ENCODE results near the gene MAU2.
"Not testable (repeated sequence)": the region's sequence is repeated elsewhere in the genome, so short reads cannot be mapped to it uniquely, and the experiment has no call there.

Gene MAU2

DNA sequence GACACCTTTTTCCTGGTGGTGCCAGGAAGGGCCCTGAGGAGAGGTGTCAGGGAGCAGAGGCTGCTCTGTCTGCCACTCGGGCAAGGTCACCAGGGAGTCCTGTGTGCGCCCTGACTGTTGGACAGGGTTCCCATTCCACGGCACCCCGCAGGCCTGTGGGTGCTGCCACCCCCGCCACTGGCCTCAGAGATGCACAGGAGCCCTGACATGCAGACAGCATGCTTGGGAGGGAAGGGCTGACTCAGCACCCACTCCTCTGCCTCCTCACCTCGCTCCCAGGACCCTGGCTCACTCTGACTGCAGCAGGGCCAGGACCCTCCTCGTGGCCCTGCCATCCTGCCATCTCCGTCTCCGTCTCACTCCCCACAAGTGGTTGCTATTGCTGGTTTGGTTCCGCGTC is 25.3 kb downstream of the MAU2 start:
- no peak for DNase-seq (ENCODE audit: low read depth, low spot score)

DNA sequence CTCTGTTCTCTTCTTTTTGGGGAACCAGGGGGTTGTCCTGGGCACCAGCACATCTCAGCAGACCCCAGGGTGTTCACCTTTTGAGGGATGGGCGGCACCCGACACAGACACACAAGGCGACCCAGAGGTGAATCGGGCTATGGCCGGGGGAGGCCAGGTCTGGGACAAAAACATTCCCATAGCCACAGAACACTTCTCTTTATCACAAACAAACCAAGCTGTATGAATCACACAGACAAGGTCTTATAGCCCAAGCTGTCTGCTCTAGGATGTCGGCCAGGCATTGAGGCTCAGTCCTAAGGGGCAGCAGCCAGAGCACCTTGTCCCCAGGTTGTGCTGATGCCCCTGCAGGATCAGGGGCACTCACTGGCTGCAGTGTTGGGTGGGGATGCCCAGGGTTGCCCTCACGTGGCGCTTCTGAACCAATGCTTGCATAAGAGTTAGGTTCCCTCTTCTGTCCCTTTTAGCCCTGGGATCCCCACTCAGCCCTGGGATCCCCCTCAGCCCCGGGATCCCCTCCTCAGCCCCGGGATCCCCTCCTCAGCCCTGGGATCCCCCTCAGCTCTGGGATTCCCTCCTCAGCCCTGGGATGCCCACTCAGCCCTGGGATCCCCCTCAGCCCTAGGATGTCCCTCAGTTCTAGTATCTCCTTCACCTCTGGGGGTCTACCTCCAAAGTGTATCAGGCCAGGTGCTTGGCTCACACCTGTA is 26.9 kb downstream of the MAU2 start:
- DNase-seq (ENCODE audit: low read depth, low spot score) = no peak

DNA sequence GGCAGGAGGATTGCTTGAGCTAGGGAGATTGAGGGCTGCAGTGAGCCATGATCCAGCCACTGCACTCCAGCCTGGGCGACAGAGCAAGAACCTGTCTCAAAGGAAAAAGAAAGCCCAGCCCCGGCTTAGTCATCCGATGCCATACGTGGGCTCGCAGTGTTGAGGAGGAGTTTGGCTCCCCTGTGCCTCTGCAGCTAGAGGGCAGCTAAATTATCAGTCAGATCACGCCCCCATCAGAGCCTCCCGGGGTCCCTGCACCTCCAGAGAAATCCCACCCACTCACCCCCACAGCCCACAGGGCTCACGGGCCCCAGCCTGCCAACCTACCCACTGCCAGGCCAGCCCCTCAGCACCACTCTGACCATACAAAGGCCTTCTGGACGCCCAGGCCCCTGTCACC is 27.6 kb downstream of the MAU2 start:
- DNase-seq (ENCODE audit: low read depth, low spot score) = no peak

DNA sequence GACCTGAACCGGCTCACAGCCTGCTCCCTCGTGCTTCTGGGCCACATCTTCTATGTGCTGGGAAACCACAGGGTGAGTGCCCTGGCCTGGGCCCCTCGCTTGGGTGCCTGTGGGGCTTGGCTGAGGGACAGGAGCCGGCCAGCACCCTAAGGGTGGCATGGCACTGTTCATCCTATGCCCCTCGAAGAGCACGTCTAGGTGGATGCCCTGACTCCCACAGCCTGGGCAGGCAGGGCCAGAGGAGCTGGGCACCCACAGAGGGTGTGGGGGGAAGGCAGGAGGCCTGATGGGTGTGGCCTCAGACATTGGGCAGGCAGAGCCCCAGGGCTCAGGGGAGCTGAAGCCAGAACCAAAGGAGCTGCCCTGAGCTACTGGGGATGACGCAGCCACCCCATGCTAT is 28.7 kb downstream of the MAU2 start:
- DNase-seq (ENCODE audit: low read depth, low spot score) = no peak

DNA sequence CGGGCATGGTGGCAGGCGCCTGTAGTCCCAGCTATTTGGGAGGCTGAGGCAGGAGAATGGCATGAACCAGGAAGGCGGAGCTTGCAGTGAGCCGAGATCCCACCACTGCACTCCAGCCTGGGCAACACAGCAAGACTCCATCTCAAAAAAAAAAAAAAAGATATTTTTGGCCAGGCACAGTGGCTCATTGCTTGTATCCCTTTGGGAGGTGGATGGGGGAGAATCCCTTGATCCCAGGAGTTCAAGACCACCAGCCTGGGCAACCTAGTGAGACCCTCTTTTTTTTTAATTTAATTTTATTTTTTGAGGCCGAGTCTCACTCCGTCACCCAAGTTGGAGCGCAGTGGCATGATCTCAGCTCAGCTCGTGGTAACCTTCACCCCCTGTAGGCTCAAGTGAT is 30.1 kb downstream of the MAU2 start:
- not testable (repeated sequence) for DNase-seq (ENCODE audit: low read depth, low spot score)

DNA sequence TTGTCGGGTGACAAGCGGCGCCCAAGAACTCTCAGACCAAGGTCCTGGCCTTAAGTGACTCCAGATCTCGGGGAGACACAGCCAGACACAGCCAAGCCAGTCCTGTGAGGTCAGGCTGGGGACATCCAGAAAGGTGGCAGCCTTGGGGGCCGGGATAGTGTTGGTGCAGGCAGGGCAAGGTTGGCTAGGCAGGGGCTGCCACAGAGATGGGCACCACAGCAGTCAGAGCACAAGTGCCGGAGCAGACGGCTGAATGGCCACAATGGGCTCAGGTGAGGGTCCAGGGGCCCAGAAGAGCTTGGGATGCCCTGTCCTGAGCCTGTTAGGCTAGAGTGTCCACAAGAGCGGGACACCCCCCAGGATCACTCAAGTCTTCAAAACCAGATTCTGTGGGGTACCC is 32.2 kb downstream of the MAU2 start:
- no peak for DNase-seq (ENCODE audit: low read depth, low spot score)

DNA sequence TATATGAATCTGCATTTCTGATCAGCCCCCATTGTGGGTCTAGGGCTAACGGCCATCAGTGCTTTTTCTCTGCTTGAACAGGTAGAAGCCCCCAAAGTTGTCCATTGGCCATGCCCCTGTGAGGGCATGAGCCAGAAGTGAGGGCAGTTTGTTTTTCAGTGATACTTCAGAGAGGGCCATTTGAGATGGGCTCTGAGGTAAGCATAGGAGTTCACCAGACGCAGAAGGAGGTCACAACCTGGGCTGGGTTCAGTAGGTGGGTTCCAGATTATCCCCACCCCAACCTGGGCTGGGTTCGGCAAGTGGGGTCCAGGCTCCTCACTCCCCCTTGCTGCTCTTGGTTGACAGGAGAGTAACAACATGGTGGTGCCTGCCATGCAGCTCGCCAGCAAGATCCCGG is 33.4 kb downstream of the MAU2 start:
- DNase-seq (ENCODE audit: low read depth, low spot score) = no peak

DNA sequence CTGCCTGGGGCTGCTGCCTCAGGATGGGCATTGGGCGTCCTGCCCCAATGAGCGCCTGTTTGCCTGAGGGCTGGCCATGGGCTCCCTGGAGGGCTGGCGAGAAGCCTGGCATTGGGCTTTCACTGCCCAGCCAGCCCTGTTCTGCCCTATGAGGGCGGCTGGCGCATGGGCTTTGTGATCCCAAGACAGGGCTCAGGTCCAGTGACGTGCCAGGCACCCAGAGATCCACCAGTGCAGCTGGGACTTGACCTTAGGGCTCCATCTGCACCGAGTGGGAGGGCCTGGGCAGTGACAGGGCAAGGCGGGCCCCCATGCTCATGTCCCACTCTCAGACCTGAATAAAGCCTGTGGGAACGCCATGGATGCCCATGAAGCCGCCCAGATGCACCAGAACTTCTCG is 34.3 kb downstream of the MAU2 start:
- DNase-seq (ENCODE audit: low read depth, low spot score) = no peak

DNA sequence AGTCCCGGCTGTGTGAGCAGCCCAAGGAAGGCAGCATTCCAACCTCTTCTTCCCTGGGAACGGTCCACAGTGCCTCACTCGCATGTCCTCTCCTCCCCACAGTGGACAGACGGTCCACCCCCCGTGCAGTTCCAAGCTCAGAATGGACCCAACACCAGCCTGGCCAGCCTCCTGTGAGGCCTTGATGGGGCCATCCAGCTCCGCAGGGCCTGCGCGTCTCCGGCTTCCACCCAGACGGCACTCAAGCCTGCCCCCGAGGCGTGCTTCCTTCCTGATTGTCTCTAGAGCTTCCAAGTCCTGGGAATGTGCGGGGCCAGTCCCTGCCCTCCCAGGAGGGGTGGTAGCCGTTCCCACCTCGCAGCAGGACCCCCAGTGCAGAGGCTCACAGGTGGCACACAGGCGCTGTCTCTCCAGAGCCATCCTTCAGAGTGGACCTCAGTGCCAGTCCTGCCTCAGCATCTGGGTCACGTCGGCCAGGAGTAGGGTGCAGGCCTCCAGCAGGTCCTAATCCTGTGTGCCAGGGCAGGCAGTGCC is 35.0 kb downstream of the MAU2 start:
- DNase-seq (ENCODE audit: low read depth, low spot score) = no peak

DNA sequence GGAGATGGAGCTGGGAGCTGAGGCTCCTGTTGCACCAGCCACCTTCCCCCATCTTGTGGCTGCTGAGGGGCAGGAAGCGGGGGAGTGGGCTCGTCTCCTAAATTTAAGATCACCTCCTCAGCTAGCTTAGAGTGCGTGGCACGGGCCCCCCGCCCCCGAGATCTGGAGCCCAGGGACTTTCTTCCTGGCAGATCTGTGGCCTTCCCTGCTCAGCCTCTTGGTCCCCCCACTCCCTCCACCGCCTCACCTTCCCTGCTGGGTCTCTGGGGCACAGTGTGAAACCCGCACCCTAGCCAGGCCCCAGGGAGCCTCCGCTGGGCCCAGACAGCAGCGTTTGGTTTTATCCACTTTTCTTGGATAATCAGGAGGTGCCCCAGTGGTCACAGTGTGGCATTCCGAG is 35.9 kb downstream of the MAU2 start:
- DNase-seq (ENCODE audit: low read depth, low spot score) = no peak

DNA sequence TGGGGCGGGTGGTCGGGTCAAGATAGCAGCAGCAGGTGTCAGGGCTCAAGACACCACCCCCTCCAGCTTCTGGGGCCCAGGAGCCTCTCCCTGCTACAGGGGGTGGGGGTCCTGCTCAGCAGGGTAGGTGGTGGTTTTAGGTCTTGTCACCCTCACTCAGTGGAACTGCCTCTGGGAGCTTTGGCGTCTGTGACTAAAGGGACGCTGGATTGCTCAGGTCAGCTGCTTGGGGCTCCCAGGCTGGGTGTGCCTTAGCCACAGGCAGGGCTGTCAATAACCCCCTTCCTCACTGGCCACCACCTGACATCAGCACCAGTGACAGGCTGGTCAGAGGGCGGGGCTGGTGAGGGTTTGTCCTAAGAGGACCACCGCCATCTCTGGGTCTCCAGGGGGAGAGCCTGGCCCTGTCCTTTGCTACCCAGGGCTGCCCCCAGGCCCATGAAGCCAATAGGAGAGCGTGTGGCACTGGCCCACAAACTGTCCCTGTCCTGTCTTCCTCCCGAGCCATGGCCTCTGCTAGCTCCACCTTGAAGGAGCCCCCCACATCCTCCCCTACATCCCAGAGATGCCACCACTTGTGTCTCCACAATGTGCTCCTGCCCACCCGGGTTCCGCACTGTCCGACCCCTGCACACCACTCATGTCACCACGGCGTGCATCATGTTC is 36.4 kb downstream of the MAU2 start:
- DNase-seq (ENCODE audit: low read depth, low spot score) = no peak

DNA sequence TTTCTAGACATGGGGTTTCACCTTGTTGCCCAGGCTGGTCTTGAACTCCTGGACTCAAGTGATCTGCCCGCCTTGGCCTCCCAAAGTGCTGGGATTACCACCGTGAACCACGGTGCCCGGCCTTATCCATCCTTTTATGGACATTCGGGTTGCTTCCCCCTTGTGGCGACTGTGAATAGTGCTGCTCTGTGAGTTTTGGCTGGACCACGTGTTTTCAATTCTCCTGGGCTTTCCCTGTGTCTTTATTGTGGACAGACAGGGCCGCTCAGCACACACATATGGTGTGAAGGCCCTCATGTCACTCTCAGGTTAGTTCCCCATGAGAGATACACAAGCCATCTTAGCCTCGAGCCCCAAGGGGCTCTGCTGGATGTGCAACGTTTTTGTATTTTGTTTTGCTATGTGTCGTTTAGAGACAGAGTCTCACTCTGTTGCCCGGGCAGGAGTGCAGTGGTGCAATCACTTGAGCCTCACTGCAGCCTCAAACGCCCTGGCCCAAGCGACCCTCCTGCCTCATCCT is 40.5 kb downstream of the MAU2 start:
- DNase-seq (ENCODE audit: low read depth, low spot score) = peak; percentile 67

DNA sequence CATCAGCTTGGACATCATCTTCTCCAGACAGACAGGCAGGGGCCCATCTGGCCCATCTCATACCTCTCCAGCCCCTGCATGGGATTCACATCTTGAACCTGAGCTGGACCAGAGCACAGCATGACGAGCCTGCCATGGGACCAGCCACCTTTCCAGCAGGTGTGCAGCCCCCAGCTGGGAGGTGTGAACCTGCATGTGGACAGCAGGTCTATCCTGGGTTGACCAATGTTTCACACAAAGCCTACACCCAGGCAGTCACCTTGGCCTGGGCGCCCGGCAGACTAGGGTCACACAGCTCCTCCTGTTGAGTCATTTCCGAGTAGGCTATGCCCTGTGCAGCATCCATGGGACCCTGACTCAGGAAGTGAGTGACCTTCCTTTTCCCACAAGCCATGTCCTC is 41.4 kb downstream of the MAU2 start:
- DNase-seq (ENCODE audit: low read depth, low spot score) = no peak

DNA sequence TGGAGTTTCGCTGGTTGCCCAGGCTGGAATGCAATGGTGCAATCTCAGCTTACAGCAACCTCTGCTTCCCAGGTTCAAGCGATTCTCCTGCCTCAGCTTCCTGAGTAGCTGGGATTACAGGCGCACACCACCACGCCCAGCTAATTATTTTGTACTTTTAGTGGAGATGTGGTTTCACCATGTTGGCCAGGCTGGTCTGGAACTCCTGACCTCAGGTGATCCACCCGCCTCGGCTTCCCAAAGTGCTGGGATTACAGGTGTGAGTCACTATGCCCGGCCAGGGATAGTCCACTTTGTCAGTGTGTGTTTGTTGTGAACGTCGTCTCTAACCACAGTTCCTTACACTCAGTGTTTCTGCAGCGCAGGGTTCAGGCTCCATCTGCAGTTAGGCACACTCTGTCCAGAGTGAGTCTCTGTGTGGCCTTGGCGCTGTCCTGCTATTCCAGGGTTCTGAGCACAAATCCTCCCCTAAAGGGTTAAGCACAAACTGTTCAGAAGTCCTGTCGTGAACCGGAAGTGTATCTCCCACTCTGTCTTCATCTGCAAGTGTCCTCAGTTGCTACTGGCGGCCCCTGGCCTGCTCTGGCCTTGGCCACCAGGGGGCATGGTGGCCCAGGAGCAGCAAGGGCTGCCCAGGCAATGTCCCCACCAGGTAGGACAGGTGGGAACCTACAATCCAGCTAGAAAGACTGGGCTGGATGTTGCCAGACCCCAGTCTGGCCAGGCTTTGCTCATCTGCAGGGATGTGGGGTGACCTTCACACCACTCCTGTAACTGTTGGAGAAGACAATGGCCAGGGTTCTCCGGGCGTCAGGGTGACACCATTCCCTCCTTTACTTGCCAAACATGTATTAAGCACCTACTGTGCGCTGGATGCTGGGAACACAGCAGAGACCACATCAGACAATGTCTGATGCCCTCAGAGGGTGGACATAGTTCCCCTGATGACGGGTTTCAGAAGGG is 46.1 kb downstream of the MAU2 start:
- peak; percentile 29 for DNase-seq (ENCODE audit: low read depth, low spot score)

DNA sequence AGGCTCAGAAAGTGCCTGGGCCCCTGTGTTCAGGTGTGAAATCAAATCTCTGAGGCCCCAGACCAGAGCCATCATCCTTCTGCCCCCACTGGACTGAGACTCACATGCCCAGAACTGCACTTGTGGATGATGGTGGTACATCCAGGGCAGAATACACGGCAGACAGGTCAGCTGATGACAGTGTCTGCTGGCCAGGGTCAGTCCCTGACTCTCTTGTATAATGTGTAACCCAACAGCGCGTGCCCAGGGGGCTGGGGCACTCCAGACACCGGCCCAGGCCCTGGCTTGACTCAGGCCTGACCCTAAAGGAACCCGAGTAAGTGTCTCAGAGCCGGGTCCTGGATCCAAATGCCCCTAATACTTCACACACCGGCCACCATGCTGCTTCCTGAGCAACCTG is 47.5 kb downstream of the MAU2 start:
- DNase-seq (ENCODE audit: low read depth, low spot score) = no peak

DNA sequence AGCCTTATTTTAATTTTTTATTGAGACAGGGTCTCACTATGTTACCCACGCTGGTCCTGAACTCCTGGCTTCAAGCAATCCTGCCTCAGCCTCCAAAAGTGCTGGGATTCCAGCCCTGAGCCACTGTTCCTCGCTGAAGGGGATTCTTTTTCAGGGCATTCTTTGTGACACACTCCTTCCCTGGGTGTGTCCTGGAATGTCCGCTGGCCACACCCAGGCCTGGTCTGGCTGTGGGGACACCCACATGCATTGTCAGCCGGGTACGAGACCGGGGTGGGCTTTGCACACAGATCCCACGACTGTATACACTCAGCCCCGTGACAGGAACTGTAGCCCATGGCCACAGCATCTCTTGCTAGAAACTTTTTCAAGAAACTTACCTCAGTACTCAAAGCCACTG is 50.4 kb downstream of the MAU2 start:
- no peak for DNase-seq (ENCODE audit: low read depth, low spot score)

DNA sequence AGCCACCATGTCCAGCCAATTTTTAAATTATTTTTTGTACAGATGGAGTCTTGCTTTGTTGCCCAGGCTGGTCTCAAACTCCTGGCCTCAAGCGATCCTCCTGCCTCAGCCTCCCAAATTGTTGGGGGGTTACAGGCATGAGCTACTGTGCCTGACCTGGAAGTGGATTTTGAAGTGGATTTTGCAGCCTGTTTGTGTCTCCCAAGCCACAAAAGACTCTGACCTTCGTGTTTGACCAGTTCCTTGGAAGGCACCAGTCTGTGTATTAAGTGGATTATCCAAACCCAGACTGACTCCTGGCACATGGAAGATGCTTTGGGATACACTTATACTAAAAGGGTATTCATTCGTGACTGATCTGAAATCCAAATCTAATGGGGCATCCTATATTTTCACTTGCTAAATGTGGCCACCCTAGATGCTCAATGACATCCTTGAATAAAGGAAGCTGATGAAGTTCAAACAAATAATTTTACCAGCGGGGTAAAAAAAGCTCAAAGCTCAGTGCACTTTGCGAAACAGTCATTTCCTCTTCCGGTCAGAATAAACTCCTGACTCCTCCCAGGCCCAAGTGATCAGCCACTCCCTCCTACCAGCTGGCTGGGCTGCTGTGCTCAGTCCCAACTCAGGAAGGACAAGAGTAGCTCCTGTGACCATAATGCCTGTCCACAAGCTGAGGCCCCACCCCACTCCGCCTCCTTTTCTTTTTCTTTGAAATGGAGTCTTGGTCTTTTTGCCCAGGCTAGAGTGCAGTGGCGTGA is 52.2 kb downstream of the MAU2 start:
- DNase-seq (ENCODE audit: low read depth, low spot score) = no peak

DNA sequence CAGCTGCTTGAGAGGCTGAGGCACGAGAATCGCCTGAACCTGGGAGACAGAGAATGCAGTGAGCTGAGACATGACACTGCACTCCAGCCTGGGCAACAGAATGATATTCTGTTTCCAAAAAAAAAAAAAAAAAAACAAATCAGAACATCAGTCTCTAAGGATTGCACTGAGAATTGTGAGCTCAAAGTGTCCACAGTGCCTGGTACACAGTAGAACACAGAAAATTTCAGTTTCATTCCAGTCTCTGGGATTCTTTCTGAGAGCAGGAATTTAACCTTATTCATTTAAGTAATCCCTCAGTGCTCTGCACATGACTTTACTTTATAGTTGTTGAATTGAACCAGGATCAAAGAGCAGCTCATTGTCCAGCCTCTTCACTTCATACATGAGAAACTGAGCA is 58.9 kb downstream of the MAU2 start:
- no peak for DNase-seq (ENCODE audit: low read depth, low spot score)

DNA sequence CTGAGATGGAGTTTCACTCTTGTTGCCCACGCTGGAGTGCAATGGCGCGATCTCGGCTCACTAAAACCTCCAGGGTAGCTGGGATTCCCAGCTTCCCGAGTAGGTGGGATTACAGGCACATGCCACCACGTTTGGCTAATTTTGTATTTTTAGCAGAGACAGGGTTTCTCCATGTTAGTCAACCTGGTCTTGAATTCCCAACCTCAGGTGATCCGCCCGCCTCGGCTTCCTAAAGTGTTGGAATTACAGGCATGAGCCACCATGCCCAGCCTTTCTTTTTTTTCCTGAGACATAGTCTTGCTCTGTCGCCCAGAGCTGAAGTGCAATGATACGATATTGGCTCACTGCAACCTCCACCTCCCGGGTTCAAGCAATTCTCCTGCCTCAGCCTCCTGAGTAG is 59.7 kb downstream of the MAU2 start:
- DNase-seq (ENCODE audit: low read depth, low spot score) = not testable (repeated sequence)

DNA sequence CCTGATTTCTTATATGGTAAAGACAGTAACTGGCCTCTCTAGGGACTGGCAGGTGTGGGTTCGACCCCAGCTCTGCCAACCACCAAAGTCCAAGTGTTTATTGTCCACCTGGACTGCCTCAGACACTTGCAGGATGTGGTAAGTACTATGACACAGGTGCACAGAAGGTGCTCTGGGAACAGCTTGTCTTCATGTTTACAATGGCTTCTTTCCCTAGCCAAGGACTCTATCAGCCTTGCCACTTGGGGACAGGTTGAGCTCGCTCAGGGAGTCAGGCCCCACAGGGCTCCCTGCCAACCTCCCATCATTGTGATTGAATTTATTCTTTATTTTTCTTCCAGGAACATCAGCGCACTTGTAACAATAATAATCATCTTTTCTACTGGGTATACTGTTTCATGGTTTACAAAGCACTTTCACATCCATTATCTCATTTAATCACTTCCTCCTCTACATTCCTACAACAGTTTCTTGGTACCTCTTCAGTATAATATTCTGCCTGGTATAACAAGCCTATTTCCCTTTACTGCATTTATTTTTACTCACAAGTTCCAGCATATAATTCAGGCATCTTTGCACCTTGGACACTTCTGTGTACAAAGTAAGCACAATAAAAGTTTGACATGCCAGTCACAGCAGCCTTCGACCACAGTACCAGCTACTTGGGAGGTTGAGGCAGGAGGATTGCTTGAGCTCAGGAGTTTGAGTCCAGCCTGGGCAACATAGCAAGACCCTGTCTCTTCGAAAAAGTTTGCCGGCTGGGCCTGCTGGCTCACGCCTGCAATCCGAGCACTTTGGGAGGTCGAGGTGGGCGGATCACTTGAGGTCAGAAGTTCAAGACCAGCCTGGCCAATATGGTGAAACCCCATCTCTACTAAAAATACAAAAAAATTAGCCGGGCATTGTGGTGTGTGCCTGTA is 60.6 kb downstream of the MAU2 start:
- DNase-seq (ENCODE audit: low read depth, low spot score) = no peak

Measured in smooth muscle cell of the brain vasculature (primary cell).